GM06990 (cell line): ENCODE results near the gene CCR5AS.

Experiments
- DNase-seq: peaks from one replicate; pipeline ENCODE4 v3.0.0-alpha.2; 2011; ENCODE audit not compliant: insufficient read length; ENCODE audit errors: extremely low read depth
- H3K27me3 ChIP-seq: replicated peaks from 2 replicates; pipeline ENCODE4 v1.6.0; 2011; ENCODE audit warnings: low read length; ENCODE audit not compliant: control insufficient read depth, insufficient read depth
- H3K36me3 ChIP-seq: 2 replicates; pipeline ENCODE4 v1.5.1; 2011; ENCODE audit warnings: low read length; ENCODE audit not compliant: control insufficient read depth, insufficient read depth
- H3K4me3 ChIP-seq: replicated peaks from 2 replicates; pipeline ENCODE4 v1.5.1; 2011; ENCODE audit warnings: low read depth, mild to moderate bottlenecking, control low read depth, low read length
- CTCF ChIP-seq: IDR thresholded peaks from 2 replicates; pipeline ENCODE4 v1.5.1; 2011; ENCODE audit warnings: low read length, control low read depth, mild to moderate bottlenecking, inconsistent platforms; ENCODE audit not compliant: insufficient read depth, poor library complexity, severe bottlenecking

CCR5AS gene

GRCh38 chr3:46321461-46322104 lies 85.3 kb downstream of the CCR5AS start:
- no peak for TF ChIP-seq CTCF
- no peaks in the 10 kb centered on the region for H3K27me3 ChIP-seq
- no peaks in the 10 kb centered on the region for H3K36me3 ChIP-seq
- no peak for DNase-seq
- H3K4me3 ChIP-seq: no peak overlapping the region

GRCh38 chr3:46318207-46318927 lies 88.5 kb downstream of the CCR5AS start:
- TF ChIP-seq CTCF: no peak
- no peaks in the 10 kb centered on the region for H3K27me3 ChIP-seq

GRCh38 chr3:46316206-46316605 lies 90.7 kb downstream of the CCR5AS start:
- no peaks in the 10 kb centered on the region for H3K36me3 ChIP-seq
- no peaks in the 10 kb centered on the region for H3K27me3 ChIP-seq
- no peak overlapping the region for H3K4me3 ChIP-seq
- no peak for DNase-seq
- no peak for TF ChIP-seq CTCF

More at GRCh38 chr3:46318207-46318927, 88.5 kb downstream of the CCR5AS start:
- DNase-seq: no peak
- H3K4me3 ChIP-seq: no peak overlapping the region
- H3K36me3 ChIP-seq: no peaks in the 10 kb centered on the region

GRCh38 chr3:46314517-46314916 lies 92.3 kb downstream of the CCR5AS start:
- no peaks in the 10 kb centered on the region for H3K36me3 ChIP-seq
- H3K4me3 ChIP-seq: no peak overlapping the region
- no peak for DNase-seq
- TF ChIP-seq CTCF: no peak
- H3K27me3 ChIP-seq: no peaks in the 10 kb centered on the region
